GM12878 (cell line): ENCODE data around the gene WDFY1. TPM values are rescaled to one million over a fixed set of nuclear protein-coding genes. Genes with fewer than 3 reads are reported as not detected.

ENCODE experiments used
- ATAC-seq: fragments of 200-7000 bp; cut with Tn5 transposase; 3 replicates; pipeline ENCODE4 v1.9.1; 2020; ENCODE audit warnings: mild to moderate bottlenecking, moderate library complexity
- BruUV-seq: library from RNA; stranded (reverse); fragments of 400-500 nt; replicated peaks from 2 replicates; lab custom pipeline; 2021; lab: Mats Ljungman, UMichigan
- CTCF ChIA-PET: fragments of 300-600 bp; sonication (Branson Sonifier 250); formaldehyde crosslinking; extraction: SDS; loops from one replicate; lab custom pipeline; 2021; ENCODE audit warnings: inconsistent platforms; lab: Yijun Ruan, JAX
- POLR2A ChIA-PET: fragments of 350-600 bp; formaldehyde crosslinking; extraction: SDS; loops from one replicate; lab custom pipeline; 2021; ENCODE audit warnings: inconsistent platforms; lab: Charles Lee
- RAD21 ChIA-PET: fragments of 300-600 bp; sonication (Branson Sonifier 250); formaldehyde crosslinking; loops from one replicate; lab custom pipeline; 2023; ENCODE audit warnings: antibody characterized with exemption; ENCODE audit not compliant: unreplicated experiment; lab: Charles Lee
- SMC1A ChIA-PET: fragments of 300-600 bp; sonication (Branson Sonifier 250); formaldehyde crosslinking; loops from one replicate; lab custom pipeline; 2023; ENCODE audit not compliant: unreplicated experiment, uncharacterized antibody; lab: Charles Lee
- DNase-seq: peaks from one replicate; pipeline ENCODE4 v3.0.0-alpha.2; 2011; ENCODE audit warnings: low read depth, low spot score
- FAIRE-seq: peaks from 3 replicates; lab custom pipeline; 2011; peaks lifted over from hg19 to GRCh38; lab: Jason Lieb, UNC
- H2AFZ ChIP-seq: 2 replicates; pipeline ENCODE4 v1.6.0; 2011; ENCODE audit warnings: low read depth, low read length, control low read depth; ENCODE audit not compliant: control insufficient read depth
- H3K27ac ChIP-seq: 2 replicates; pipeline ENCODE4 v1.5.1; 2011; ENCODE audit warnings: control low read depth; ENCODE audit not compliant: control insufficient read depth, insufficient read depth
- H3K27me3 ChIP-seq, 2 experiments: replicated peaks in 1 of 2; 2 replicates each; pipeline versions ENCODE4 v1.6.0 to v1.6.1; 2011; ENCODE audit warnings: low read length in 1 of 2; ENCODE audit not compliant: control insufficient read depth in 2 of 2, insufficient read depth in 2 of 2
- H3K36me3 ChIP-seq, 2 experiments: 2 replicates each; pipeline ENCODE4 v1.5.1; 2011; ENCODE audit warnings: low read length in 1 of 2; ENCODE audit not compliant: control insufficient read depth in 2 of 2, insufficient read depth in 2 of 2
- H3K4me1 ChIP-seq: 2 replicates; pipeline ENCODE4 v1.6.1; 2011; ENCODE audit warnings: mild to moderate bottlenecking, low read length, moderate library complexity, mixed read lengths; ENCODE audit not compliant: control insufficient read depth, insufficient read depth
- H3K4me2 ChIP-seq: 2 replicates; pipeline ENCODE4 v1.6.0; 2011; ENCODE audit warnings: control low read depth; ENCODE audit not compliant: control insufficient read depth, insufficient read depth
- H3K4me3 ChIP-seq: fragments of 200-600 bp; sonication (generic); 2 replicates; pipeline ENCODE4 v1.5.1; 2016
- H3K79me2 ChIP-seq: 2 replicates; pipeline ENCODE4 v1.6.0; 2011; ENCODE audit warnings: low read length; ENCODE audit not compliant: control insufficient read depth, insufficient read depth
- H3K9ac ChIP-seq: 2 replicates; pipeline ENCODE4 v1.8.0; 2011; ENCODE audit warnings: low read length, control low read depth, mixed read lengths; ENCODE audit not compliant: control insufficient read depth, insufficient read depth
- H3K9me3 ChIP-seq: replicated peaks from 3 replicates; pipeline ENCODE4 v1.5.1; 2011; ENCODE audit warnings: mild to moderate bottlenecking, low read length; ENCODE audit not compliant: control insufficient read depth, insufficient read depth
- H4K20me1 ChIP-seq: 2 replicates; pipeline ENCODE4 v1.6.0; 2011; ENCODE audit not compliant: control insufficient read depth, insufficient read depth
- CHD1 ChIP-seq: IDR thresholded peaks from 2 replicates; pipeline ENCODE4 v1.6.1; 2012; ENCODE audit warnings: low read depth, low read length, improper control_type of control experiment
- EED ChIP-seq: sonication (generic); IDR thresholded peaks from 2 replicates; pipeline ENCODE4 v1.6.1; 2016; ENCODE audit warnings: antibody characterized with exemption, low read depth
- IKZF2 ChIP-seq, 2 experiments: fragments of 450-650 bp; IDR thresholded peaks; 2 replicates each; pipeline ENCODE4 v1.6.1; 2017; ENCODE audit warnings: mild to moderate bottlenecking in 2 of 2, moderate library complexity in 2 of 2
- KDM1A ChIP-seq: fragments of 200-600 bp; sonication (generic); IDR thresholded peaks from 2 replicates; pipeline ENCODE4 v1.6.1; 2016; ENCODE audit warnings: borderline replicate concordance
- KLF5 ChIP-seq: fragments of 450-650 bp; IDR thresholded peaks from 2 replicates; pipeline ENCODE4 v1.6.1; 2014; ENCODE audit warnings: mild to moderate bottlenecking; ENCODE audit not compliant: partially characterized antibody
- MXI1 ChIP-seq: fragments of 150-350 bp; IDR thresholded peaks from 2 replicates; pipeline ENCODE4 v1.6.1; 2011; ENCODE audit warnings: low read depth, mild to moderate bottlenecking, inconsistent platforms, low read length, improper control_type of control experiment
- MYC ChIP-seq: IDR thresholded peaks from 2 replicates; pipeline ENCODE4 v1.6.1; 2011; ENCODE audit warnings: mild to moderate bottlenecking, low read length, moderate library complexity, inconsistent platforms; ENCODE audit not compliant: insufficient read depth, insufficient replicate concordance, insufficient read length, severe bottlenecking
- NFXL1 ChIP-seq: fragments of 450-650 bp; IDR thresholded peaks from 2 replicates; pipeline ENCODE4 v1.6.1; 2017; ENCODE audit warnings: antibody characterized with exemption, mild to moderate bottlenecking, borderline replicate concordance
- POLR2A ChIP-seq: IDR thresholded peaks from 2 replicates; pipeline ENCODE4 v1.6.1; 2011; ENCODE audit warnings: low read depth, mild to moderate bottlenecking, low read length
- STAT3 ChIP-seq: IDR thresholded peaks from 2 replicates; pipeline ENCODE4 v1.6.1; 2011; ENCODE audit warnings: low read depth, low read length, improper control_type of control experiment
- SUPT20H ChIP-seq: IDR thresholded peaks from 2 replicates; pipeline ENCODE4 v1.6.1; 2011; ENCODE audit warnings: low read depth, mild to moderate bottlenecking, low read length, moderate library complexity, borderline replicate concordance; ENCODE audit not compliant: control insufficient read depth
- ZNF384 ChIP-seq: IDR thresholded peaks from 2 replicates; pipeline ENCODE4 v1.6.1; 2012; ENCODE audit warnings: low read depth, mild to moderate bottlenecking, low read length, improper control_type of control experiment, borderline replicate concordance
- whole genome bisulfite sequencing: methylation state at CpG from one replicate; pipeline ENCODE4 v1.1.6; 2016; ENCODE audit warnings: low lambda C conversion rate; ENCODE audit not compliant: insufficient replicate concordance, insufficient coverage; ENCODE audit errors: missing lambda C conversion rate; 5-methylcytosine and 5-hydroxymethylcytosine counted together
- in situ Hi-C: fragments of 300-500 bp; cut with MboI; formaldehyde crosslinking; loops from 9 replicates; pipeline ENCODE4 v1.14.3; 2018; ENCODE audit warnings: mixed read lengths
- intact Hi-C: fragments of 100-400 bp; cut with micrococcal nuclease; formaldehyde crosslinking; loops from one replicate; pipeline ENCODE4 v1.14.2; 2022; ENCODE audit not compliant: unreplicated experiment
- polyA plus RNA-seq, 11 experiments: library from polyadenylated mRNA; depleted of rRNA in 4 of 11; unstranded in 6 of 11; stranded (reverse) in 5 of 11; fragments of >200 nt; fragmentation: Nextera tagmentation in 4 of 11; fragmentation: Illumina TruSeq in 1 of 11; extraction: Ambion mirVana in 4 of 11; extraction: Trizol in 1 of 11; gene quantifications; 1 replicate in 1 of 11; 2 replicates in 10 of 11; pipeline versions ENCODE4 v1.2.1 to v1.2.3, GENCODE V29; 2011 to 2016; ENCODE audit warnings: inconsistent platforms in 2 of 11, missing spikeins in 2 of 11, low read depth in 1 of 11
- total RNA-seq, 4 experiments: library from RNA; depleted of rRNA in 3 of 4; stranded (reverse); fragments of >200 nt in 3 of 4; fragmentation: Illumina TruSeq in 1 of 4; extraction: Trizol in 1 of 4; gene quantifications; 2 replicates each; pipeline versions ENCODE4 v1.2.1 to v1.2.3, GENCODE V29; 2013 to 2021
- TF ChIP-seq, protein P1 (sequence below): fragments of 450-650 bp; IDR thresholded peaks from 2 replicates; pipeline ENCODE4 v1.6.1; 2017; ENCODE audit warnings: antibody characterized with exemption, mild to moderate bottlenecking, moderate library complexity
- TF ChIP-seq, protein P2 (sequence below): fragments of 150-350 bp; IDR thresholded peaks from 2 replicates; pipeline ENCODE4 v1.6.1; 2014; ENCODE audit warnings: mild to moderate bottlenecking, low read depth, low read length
- TF ChIP-seq, protein P3 (sequence below): fragments of 450-650 bp; IDR thresholded peaks from 2 replicates; pipeline ENCODE4 v1.6.1; 2017; ENCODE audit warnings: mild to moderate bottlenecking, moderate library complexity

The WDFY1 gene
- total and polyA plus RNA-seq, 10 of the 15 experiments (the other 5 are each of a cell fraction or from before 2014, with no cell fraction given) = 2.9 to 28.1 (median 13.1) TPM

DNA sequence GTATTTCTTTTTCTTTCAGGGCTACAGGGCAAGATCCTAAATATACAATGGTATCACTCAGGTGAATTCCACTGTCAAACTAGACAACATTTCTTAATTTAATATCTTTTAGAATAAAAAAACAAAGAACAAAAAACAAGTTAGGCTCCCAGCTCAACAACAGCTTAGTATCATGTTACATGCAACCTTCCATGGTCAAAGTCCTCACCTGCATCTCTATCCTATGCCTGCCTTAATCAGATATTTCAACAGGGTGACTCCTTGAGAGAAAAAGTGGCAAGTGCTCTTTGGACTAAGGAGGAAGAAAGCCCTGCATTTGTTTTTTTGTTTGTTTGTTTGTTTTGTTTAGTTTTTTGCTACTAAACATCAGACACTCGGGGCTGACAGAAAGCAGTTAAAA is 50.2 kb downstream of the WDFY1 start:
- no peak for FAIRE-seq
- H3K9me3 ChIP-seq = peaks cover 1% of the 10 kb centered on the region; the same call in 2 of the 3 replicates
- in situ Hi-C loops = no loop called here
- intact Hi-C loops = loop anchor here (2.0 kb wide), 1 partner anchor 58 kb away; the partner anchor contains the start of gene AP1S3
- no peak for DNase-seq
- H3K36me3 ChIP-seq = peaks cover 0 to 11% of the 10 kb centered on the region in 2 experiments; a peak in 2 of 4 replicates
- ChIA-PET SMC1A (interaction anchor here (0.5 to 2.4 kb wide), 12 partner anchors 10 to 168 kb away, joined by 3 to 9 read pairs (median 4); no protein-coding TSS in a partner anchor), RAD21 (interaction anchor here (0.6 to 3.7 kb wide), 6 partner anchors 15 to 982 kb away, joined by 3 to 17 read pairs (median 4); no protein-coding TSS in a partner anchor), POLR2A (interaction anchor here (0.5 to 1.5 kb wide), 5 partner anchors 15 to 182 kb away, joined by 3 to 5 read pairs (median 3); no protein-coding TSS in a partner anchor), CTCF (interaction anchor here (0.9 to 2.6 kb wide), 5 partner anchors 35 to 134 kb away, joined by 3 to 14 read pairs (median 3); no protein-coding TSS in a partner anchor)
- peak overlapping the region; percentile 82 for H3K27ac ChIP-seq
- peak overlapping the region; percentile 80 for H3K4me2 ChIP-seq
- no peaks in the 10 kb centered on the region for H4K20me1 ChIP-seq
- peaks cover 45% of the 10 kb centered on the region for H3K4me1 ChIP-seq
- H3K4me3 ChIP-seq = no peak overlapping the region
- H3K27me3 ChIP-seq = no peaks in the 10 kb centered on the region
- BruUV-seq = no TSS peak
- no peak for ATAC-seq
- WGBS = 0% methylated on average over 1 of the region's 1 CpG
- H3K9ac ChIP-seq = no peak overlapping the region; the same call in 1 of the 2 replicates
- no peak overlapping the region for H2AFZ ChIP-seq
- H3K79me2 ChIP-seq = no peaks in the 10 kb centered on the region; the same call in 1 of the 2 replicates
- TF ChIP-seq, protein P1, sequence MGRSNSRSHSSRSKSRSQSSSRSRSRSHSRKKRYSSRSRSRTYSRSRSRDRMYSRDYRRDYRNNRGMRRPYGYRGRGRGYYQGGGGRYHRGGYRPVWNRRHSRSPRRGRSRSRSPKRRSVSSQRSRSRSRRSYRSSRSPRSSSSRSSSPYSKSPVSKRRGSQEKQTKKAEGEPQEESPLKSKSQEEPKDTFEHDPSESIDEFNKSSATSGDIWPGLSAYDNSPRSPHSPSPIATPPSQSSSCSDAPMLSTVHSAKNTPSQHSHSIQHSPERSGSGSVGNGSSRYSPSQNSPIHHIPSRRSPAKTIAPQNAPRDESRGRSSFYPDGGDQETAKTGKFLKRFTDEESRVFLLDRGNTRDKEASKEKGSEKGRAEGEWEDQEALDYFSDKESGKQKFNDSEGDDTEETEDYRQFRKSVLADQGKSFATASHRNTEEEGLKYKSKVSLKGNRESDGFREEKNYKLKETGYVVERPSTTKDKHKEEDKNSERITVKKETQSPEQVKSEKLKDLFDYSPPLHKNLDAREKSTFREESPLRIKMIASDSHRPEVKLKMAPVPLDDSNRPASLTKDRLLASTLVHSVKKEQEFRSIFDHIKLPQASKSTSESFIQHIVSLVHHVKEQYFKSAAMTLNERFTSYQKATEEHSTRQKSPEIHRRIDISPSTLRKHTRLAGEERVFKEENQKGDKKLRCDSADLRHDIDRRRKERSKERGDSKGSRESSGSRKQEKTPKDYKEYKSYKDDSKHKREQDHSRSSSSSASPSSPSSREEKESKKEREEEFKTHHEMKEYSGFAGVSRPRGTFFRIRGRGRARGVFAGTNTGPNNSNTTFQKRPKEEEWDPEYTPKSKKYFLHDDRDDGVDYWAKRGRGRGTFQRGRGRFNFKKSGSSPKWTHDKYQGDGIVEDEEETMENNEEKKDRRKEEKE = no peak
- TF ChIP-seq, protein P2, sequence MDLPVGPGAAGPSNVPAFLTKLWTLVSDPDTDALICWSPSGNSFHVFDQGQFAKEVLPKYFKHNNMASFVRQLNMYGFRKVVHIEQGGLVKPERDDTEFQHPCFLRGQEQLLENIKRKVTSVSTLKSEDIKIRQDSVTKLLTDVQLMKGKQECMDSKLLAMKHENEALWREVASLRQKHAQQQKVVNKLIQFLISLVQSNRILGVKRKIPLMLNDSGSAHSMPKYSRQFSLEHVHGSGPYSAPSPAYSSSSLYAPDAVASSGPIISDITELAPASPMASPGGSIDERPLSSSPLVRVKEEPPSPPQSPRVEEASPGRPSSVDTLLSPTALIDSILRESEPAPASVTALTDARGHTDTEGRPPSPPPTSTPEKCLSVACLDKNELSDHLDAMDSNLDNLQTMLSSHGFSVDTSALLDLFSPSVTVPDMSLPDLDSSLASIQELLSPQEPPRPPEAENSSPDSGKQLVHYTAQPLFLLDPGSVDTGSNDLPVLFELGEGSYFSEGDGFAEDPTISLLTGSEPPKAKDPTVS = no peak
- TF ChIP-seq NFXL1 = no peak
- TF ChIP-seq IKZF2 (IDR thresholded peaks at IDR 0.05) = no peak
- no peak for TF ChIP-seq EED
- TF ChIP-seq MXI1 = no peak
- no peak for TF ChIP-seq POLR2A
- TF ChIP-seq CHD1 = no peak
- TF ChIP-seq, protein P3, sequence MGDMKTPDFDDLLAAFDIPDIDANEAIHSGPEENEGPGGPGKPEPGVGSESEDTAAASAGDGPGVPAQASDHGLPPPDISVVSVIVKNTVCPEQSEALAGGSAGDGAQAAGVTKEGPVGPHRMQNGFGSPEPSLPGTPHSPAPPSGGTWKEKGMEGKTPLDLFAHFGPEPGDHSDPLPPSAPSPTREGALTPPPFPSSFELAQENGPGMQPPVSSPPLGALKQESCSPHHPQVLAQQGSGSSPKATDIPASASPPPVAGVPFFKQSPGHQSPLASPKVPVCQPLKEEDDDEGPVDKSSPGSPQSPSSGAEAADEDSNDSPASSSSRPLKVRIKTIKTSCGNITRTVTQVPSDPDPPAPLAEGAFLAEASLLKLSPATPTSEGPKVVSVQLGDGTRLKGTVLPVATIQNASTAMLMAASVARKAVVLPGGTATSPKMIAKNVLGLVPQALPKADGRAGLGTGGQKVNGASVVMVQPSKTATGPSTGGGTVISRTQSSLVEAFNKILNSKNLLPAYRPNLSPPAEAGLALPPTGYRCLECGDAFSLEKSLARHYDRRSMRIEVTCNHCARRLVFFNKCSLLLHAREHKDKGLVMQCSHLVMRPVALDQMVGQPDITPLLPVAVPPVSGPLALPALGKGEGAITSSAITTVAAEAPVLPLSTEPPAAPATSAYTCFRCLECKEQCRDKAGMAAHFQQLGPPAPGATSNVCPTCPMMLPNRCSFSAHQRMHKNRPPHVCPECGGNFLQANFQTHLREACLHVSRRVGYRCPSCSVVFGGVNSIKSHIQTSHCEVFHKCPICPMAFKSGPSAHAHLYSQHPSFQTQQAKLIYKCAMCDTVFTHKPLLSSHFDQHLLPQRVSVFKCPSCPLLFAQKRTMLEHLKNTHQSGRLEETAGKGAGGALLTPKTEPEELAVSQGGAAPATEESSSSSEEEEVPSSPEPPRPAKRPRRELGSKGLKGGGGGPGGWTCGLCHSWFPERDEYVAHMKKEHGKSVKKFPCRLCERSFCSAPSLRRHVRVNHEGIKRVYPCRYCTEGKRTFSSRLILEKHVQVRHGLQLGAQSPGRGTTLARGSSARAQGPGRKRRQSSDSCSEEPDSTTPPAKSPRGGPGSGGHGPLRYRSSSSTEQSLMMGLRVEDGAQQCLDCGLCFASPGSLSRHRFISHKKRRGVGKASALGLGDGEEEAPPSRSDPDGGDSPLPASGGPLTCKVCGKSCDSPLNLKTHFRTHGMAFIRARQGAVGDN = no peak
- TF ChIP-seq KLF5 = no peak
- TF ChIP-seq KDM1A = no peak
- no peak for TF ChIP-seq STAT3
- TF ChIP-seq SUPT20H = no peak
- no peak for TF ChIP-seq MYC
- no peak for TF ChIP-seq ZNF384
